A172 (cell line): Measurements from ENCODE around the gene TBPL1. TPM values are rescaled to one million over a fixed set of nuclear protein-coding genes. Genes with fewer than 3 reads are reported as not detected.

Experiments
- DNase-seq: peaks from one replicate; pipeline ENCODE4 v3.0.0-alpha.2; 2015; ENCODE audit warnings: low spot score
- total RNA-seq: library from RNA; depleted of rRNA; stranded (reverse); fragments of >200 nt; shearing (Covaris generic); gene quantifications from 2 replicates; pipeline ENCODE4 v1.2.3, GENCODE V29; 2014

The TBPL1 gene
- total RNA-seq, 1 experiment from 2014 or later: 32.3 TPM

- DNase-seq: no peak
These were observed 54.1 kb downstream of the TBPL1 start for GRCh38 chr6:134007077-134007476.

- no peak for DNase-seq
These were observed 56.9 kb downstream of the TBPL1 start for GRCh38 chr6:134009876-134010275.

- no peak for DNase-seq
These were observed 57.4 kb downstream of the TBPL1 start for GRCh38 chr6:134010400-134010799.

- no peak for DNase-seq
These were observed 58.0 kb downstream of the TBPL1 start for GRCh38 chr6:134010974-134011373.

GRCh38 chr6:134014588-134015137, 61.6 kb downstream of the TBPL1 start:
- DNase-seq: no peak

GRCh38 chr6:134015719-134016557, 62.9 kb downstream of the TBPL1 start:
- DNase-seq: no peak

GRCh38 chr6:134016558-134016814, 63.5 kb downstream of the TBPL1 start:
- DNase-seq: no peak

- DNase-seq: no peak
These were observed 67.0 kb downstream of the TBPL1 start for GRCh38 chr6:134020071-134020470.

- DNase-seq: no peak
These were observed 67.5 kb downstream of the TBPL1 start for GRCh38 chr6:134020543-134020942.

GRCh38 chr6:134020968-134021367, 67.9 kb downstream of the TBPL1 start:
- no peak for DNase-seq

- no peak for DNase-seq
These were observed 68.5 kb downstream of the TBPL1 start for GRCh38 chr6:134021396-134022122.

GRCh38 chr6:134022650-134023049, 69.6 kb downstream of the TBPL1 start:
- DNase-seq: no peak

GRCh38 chr6:134026597-134026996, 73.6 kb downstream of the TBPL1 start:
- peak; percentile 29 for DNase-seq

- DNase-seq: no peak
These were observed 75.4 kb downstream of the TBPL1 start for GRCh38 chr6:134028438-134028837.

- DNase-seq: peak; percentile 37
These were observed 76.8 kb downstream of the TBPL1 start for GRCh38 chr6:134029495-134030455.

- DNase-seq: no peak
These were observed 78.8 kb downstream of the TBPL1 start for GRCh38 chr6:134031696-134032255.

GRCh38 chr6:134034478-134034877, 81.5 kb downstream of the TBPL1 start:
- DNase-seq: no peak

- DNase-seq: peak; percentile 16
These were observed 82.2 kb downstream of the TBPL1 start for GRCh38 chr6:134034961-134035822.

- DNase-seq: peak; percentile 89
These were observed 82.8 kb downstream of the TBPL1 start for GRCh38 chr6:134035823-134036296.

GRCh38 chr6:134039116-134039515, 86.1 kb downstream of the TBPL1 start:
- no peak for DNase-seq
